ENCODE data around the gene LRMDA. TPM values are rescaled to one million over a fixed set of nuclear protein-coding genes. Genes with fewer than 3 reads are reported as not detected.

Gene LRMDA
- total RNA-seq, 1 donor from 2014 or later, result 29.9 TPM

DNA sequence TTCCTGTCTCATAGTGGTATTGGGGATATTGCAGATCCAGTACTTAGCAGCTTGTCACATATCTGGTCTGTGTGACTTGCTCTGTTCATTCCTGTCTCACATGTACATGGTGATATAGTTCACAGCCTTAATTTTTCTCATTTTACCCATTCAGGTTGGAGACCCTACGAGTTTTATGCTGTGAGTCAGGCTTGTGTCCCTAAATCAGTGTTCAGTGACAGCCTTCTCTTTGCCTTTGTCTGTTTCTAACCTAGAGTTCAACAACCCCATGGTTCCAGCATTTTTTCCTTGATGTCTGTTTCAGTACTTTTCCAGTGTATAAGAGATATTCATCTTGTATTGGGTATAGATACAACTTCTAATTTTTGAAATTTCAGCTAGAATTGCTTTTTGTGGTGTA is 1016.2 kb downstream of the LRMDA start:
- TF ChIP-seq, protein P1, sequence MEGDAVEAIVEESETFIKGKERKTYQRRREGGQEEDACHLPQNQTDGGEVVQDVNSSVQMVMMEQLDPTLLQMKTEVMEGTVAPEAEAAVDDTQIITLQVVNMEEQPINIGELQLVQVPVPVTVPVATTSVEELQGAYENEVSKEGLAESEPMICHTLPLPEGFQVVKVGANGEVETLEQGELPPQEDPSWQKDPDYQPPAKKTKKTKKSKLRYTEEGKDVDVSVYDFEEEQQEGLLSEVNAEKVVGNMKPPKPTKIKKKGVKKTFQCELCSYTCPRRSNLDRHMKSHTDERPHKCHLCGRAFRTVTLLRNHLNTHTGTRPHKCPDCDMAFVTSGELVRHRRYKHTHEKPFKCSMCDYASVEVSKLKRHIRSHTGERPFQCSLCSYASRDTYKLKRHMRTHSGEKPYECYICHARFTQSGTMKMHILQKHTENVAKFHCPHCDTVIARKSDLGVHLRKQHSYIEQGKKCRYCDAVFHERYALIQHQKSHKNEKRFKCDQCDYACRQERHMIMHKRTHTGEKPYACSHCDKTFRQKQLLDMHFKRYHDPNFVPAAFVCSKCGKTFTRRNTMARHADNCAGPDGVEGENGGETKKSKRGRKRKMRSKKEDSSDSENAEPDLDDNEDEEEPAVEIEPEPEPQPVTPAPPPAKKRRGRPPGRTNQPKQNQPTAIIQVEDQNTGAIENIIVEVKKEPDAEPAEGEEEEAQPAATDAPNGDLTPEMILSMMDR (IDR thresholded peaks at IDR 0.05), result no peak
- intact Hi-C loops (cut with DNase I), result no loop called here

DNA sequence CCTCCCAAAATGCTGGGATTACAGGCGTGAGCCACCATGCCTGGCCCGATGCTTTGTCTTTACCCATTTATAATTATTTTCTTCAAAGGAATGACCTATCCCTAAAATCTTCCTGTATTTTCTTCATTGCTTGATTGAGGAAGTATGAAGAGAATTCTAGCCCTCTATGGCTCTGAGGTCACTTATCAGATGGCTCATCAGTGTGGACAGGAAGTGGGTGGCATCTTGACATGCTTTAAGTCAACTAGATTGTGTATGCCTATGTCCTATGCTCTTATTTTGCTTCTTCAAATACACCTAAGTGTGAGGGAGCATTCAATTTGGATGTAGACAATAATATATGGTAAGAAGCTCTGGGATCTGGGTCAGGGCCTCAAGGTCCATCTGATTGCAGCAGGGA is 1020.5 kb downstream of the LRMDA start:
- Histone ChIP-seq H3K4me3 (no peak overlapping the region), H3K36me3 (no peaks in the 10 kb centered on the region), H3K9me3 (no peaks in the 10 kb centered on the region), H3K27ac (no peak overlapping the region), H3K27me3 (ENCODE audit: low read depth) (no peaks in the 10 kb centered on the region), H3K4me1 (no peaks in the 10 kb centered on the region)
- ATAC-seq (no peak), DNase-seq (no peak)
- intact Hi-C loops (cut with DNase I), result no loop called here
- TF ChIP-seq, protein P1 (IDR thresholded peaks at IDR 0.05), result no peak

More for the DNA sequence above, 1016.2 kb downstream of the LRMDA start:
- ATAC-seq, result no peak
- Histone ChIP-seq H3K36me3 (no peaks in the 10 kb centered on the region), H3K9me3 (no peaks in the 10 kb centered on the region), H3K27ac (no peak overlapping the region), H3K4me3 (no peak overlapping the region), H3K4me1 (peaks cover 5% of the 10 kb centered on the region), H3K27me3 (ENCODE audit: low read depth) (no peaks in the 10 kb centered on the region)
- no peak for DNase-seq

DNA sequence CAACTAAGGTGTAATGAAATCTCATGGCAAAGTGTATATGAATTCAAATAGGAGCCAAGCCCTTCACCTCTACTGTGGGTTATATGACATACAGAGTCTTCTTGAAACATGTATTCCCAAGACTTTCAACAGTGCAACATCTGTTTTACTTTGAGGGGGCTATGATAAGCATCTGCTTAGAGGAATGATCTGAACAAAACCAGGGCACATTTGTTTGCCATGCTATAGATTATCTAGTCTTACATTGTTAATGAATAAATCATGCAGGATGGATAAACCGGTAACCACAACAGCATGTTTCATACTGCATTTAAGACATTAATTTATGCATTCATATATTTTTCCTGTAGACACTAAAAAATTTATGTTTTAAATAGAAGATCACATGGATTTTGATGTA is 1021.9 kb downstream of the LRMDA start:
- no peak for ATAC-seq
- no peak for DNase-seq
- TF ChIP-seq, protein P1 (IDR thresholded peaks at IDR 0.05), result no peak
- no peak overlapping the region for H3K27ac ChIP-seq
- no peaks in the 10 kb centered on the region for H3K27me3 ChIP-seq (ENCODE audit: low read depth)
- no peaks in the 10 kb centered on the region for H3K36me3 ChIP-seq
- H3K4me1 ChIP-seq, result no peaks in the 10 kb centered on the region
- intact Hi-C loops (cut with DNase I), result no loop called here
- no peaks in the 10 kb centered on the region for H3K9me3 ChIP-seq
- no peak overlapping the region for H3K4me3 ChIP-seq

DNA sequence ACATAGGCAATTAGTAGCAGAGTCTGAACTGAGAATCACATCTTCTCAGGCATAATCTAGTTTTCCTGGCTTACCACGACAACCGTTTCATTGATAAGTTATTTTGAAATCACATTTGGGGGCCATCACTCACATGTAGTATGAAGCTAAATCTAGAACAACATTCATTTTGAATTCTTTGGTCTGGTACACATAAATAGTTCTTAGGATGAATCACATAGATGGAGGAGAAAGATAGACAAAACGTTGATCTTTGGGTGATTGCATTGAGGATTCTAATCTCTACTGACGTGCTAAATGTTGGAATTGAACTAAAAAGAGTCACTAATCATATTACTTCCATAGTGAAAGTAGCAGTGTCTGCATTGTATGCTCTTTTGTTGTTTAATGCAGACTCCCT is 1022.6 kb downstream of the LRMDA start:
- no peaks in the 10 kb centered on the region for H3K9me3 ChIP-seq
- no peak overlapping the region for H3K27ac ChIP-seq
- H3K4me3 ChIP-seq, result no peak overlapping the region
- ATAC-seq (no peak), DNase-seq (no peak)
- TF ChIP-seq, protein P1 (IDR thresholded peaks at IDR 0.05), result no peak
- no peaks in the 10 kb centered on the region for H3K27me3 ChIP-seq (ENCODE audit: low read depth)
- H3K4me1 ChIP-seq, result no peaks in the 10 kb centered on the region
- intact Hi-C loops (cut with DNase I), result no loop called here
- no peaks in the 10 kb centered on the region for H3K36me3 ChIP-seq

DNA sequence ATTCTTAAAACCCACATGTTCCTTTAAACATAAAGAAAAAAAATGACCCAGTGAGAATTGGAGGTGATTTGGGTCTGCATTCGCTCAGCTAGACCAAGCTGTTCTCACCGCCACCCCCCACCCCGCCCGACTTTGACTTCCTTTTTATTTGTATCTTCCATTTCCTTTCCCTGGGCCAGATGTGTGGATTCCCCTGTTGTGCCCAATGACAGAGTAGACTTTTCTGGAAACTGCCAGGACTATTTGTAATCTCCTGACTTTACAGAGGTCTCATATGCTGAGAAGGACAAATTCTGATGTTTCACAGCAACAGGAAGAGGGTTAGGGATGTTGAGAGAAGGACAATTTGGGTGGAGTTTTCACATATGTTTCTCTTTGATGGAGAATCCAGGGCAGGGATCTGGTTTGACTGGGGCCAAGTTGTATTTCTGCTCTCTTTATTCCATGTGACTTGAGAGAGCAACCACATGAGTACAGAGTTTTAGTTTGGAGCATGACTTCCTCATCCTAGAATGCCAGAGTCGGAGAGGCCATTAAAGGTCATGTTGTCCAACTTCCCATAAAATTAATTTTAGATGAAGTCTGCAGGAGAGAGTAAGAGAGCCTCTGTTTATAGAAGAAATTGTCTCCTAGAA is 1023.2 kb downstream of the LRMDA start:
- Histone ChIP-seq H3K36me3 (no peaks in the 10 kb centered on the region), H3K4me1 (no peaks in the 10 kb centered on the region), H3K4me3 (no peak overlapping the region), H3K27me3 (ENCODE audit: low read depth) (no peaks in the 10 kb centered on the region), H3K9me3 (no peaks in the 10 kb centered on the region), H3K27ac (no peak overlapping the region)
- DNase-seq, result no peak
- ATAC-seq, result peak in 1 of 2 donors; percentile 61
- TF ChIP-seq, protein P1 (IDR thresholded peaks at IDR 0.05), result no peak
- intact Hi-C loops (cut with DNase I), result no loop called here
